Astrocyte of the cerebellum (primary cell): Measurements from ENCODE around the gene CSNK1D.

Experiments used
- DNase-seq: peaks from one replicate; pipeline ENCODE4 v3.0.0-alpha.2; 2011; ENCODE audit warnings: low read depth
- H3K4me3 ChIP-seq: 2 replicates; pipeline ENCODE4 v1.5.1; 2011; ENCODE audit warnings: mild to moderate bottlenecking, low read depth, low read length, moderate library complexity
- in situ Hi-C: cut with HindIII; loops from 2 replicates; pipeline ENCODE4 v1.10.0; 2017; ENCODE audit warnings: low sequenced_read_pairs
- TF ChIP-seq, protein P1 (sequence below): IDR thresholded peaks from 2 replicates; pipeline ENCODE4 v1.5.1; 2012; ENCODE audit warnings: low read length, low read depth, moderate library complexity, mild to moderate bottlenecking; ENCODE audit errors: missing control alignments

Gene CSNK1D

DNA sequence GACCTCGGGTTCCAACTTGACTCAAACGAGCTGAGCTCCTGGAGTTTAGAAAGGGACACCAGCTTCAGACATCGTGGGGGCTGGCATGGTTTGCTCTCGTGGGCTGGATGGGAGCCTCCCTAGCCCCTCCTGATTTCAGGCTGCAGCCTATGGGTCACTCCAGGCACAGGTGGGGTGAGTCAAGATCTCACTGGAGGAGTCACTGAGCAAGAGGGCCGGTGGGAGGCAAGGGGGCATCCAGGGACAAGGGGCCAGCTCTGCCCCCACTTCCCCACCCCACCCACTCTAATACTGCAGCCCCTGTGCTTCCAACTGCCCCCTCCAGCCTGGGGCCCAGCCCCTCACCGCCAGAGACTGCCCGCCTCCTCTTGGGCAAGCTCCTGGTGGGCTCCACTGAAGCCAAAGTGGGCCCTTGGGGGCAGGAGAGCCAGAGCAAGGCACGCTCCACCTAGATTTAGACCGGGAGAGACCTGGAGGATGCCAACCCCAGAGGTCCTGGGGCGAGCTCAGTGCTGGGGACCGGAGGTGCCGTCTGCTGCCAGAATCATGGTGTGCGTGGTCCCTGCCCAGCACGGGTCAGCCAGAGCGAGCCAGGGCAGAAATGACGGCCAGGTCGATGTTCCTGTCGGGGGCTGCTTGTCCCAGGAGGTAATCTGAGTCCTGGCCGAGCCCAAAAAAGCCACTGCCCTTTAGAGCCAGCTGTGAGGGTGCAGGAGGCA is 38.3 kb downstream of the CSNK1D start:
- no peak overlapping the region for H3K4me3 ChIP-seq
- TF ChIP-seq, protein P1, sequence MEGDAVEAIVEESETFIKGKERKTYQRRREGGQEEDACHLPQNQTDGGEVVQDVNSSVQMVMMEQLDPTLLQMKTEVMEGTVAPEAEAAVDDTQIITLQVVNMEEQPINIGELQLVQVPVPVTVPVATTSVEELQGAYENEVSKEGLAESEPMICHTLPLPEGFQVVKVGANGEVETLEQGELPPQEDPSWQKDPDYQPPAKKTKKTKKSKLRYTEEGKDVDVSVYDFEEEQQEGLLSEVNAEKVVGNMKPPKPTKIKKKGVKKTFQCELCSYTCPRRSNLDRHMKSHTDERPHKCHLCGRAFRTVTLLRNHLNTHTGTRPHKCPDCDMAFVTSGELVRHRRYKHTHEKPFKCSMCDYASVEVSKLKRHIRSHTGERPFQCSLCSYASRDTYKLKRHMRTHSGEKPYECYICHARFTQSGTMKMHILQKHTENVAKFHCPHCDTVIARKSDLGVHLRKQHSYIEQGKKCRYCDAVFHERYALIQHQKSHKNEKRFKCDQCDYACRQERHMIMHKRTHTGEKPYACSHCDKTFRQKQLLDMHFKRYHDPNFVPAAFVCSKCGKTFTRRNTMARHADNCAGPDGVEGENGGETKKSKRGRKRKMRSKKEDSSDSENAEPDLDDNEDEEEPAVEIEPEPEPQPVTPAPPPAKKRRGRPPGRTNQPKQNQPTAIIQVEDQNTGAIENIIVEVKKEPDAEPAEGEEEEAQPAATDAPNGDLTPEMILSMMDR: no peak
- DNase-seq: no peak
- in situ Hi-C loops: no loop called here

DNA sequence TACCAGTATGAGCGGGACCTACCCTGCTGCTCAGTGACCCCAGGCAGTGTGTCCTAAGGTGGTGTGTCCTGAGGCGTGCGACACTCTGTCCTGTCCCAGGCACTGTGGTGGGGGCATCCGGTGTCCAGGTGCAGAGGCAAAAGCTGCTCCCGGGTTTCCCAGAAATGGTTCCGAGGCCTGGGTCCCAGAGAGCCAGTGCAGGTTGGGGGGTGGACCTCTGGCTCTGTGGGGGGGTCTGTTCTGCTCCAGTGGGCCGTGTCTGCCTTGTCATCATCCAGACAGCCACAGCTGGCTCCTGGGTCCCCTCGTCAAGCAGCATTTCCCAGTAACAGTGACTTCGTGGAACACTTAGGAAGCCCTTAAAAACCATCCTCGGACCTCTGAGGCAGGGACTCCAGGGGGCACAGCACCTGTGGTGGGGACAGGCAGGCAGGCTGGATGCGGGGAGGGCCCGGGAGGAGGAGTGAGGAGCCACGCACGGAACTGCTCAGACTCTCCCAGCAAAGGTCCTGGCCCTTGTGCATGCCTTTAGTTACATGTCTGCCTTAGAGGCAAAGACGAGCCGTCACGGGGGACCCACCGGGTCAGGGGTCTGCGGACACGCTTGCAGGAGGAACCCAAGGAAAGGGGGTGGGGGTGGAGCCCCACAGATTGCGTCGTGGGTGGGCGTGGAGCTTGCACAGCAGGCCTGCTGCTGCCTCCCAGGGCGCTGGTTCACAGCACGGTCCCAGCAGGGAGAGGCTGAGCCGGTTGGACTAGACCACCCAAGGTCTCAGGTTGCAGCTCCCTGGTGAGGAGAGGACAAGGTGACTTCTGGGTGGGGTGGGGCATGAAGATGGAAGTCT is 39.1 kb downstream of the CSNK1D start:
- in situ Hi-C loops: no loop called here
- TF ChIP-seq, protein P1: no peak
- DNase-seq: no peak
- H3K4me3 ChIP-seq: no peak overlapping the region

DNA sequence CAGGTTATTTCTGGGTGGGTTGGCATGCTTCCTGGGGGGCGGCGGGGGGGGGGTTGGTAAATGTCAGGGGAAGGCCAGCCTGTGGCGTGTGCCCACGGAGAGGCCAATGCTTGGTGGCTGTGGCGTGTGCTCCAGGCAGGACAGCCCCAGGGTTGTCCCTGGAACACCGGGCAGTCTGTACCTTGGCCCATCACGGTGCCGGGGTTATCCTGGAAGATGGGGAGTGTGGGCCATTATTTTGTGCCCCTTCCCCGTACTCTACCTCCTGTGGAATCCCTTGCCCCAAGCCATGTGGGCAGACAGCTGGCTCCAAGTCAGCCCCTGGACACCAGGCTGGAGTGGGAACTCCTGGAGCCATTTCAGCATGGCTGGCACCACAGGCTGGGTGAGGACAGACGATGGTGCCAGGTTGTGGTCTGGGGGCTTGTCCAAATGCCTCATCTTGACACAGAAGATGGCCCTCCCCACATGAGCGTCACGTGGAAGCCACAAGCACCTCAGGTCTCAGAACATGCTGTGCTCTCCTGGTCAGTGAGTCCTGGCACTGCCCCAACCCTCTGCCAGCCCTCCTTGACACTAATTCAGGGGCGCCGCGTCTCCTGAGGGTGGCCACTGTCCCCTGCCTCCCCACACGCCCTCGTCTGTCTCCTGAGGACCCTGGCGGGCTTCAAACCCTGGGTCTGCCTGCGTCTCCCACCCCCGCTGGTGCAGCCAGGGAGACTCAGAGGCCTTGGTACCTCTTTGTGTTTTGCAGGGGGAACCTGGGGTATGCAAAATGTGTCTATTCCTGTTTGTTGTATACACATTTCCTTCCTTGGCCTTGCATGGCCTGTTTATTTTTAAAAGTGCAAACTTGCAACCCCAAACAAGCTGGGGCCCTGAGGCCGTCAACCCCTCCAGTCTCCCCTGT is 40.4 kb downstream of the CSNK1D start:
- in situ Hi-C loops: no loop called here
- no peak for DNase-seq
- no peak overlapping the region for H3K4me3 ChIP-seq
- TF ChIP-seq, protein P1: no peak

DNA sequence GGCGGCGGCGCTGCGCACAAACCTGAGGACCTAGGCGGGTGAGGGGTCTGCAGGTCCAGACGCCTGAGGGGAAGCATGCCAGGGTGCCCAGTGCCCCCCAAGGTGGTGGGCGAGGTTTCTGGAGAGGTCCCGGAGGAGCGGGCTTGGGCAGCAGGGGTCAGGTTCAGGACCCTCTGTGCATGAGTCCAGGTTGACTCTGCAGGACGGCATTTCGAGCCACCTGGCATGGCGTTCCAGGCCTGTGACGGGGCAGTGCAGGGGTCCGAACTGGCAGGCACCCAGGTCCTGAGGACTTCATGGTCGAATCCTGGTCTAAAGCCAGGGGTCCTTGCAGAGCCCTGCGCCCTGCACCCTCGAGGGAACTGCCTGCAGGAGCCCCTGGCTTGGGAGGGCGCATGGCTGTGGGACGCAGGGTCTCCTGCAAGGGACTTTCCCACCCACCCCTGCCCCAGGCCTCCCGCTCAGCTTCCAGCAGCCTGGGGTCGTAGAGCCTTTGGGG is 41.1 kb downstream of the CSNK1D start:
- H3K4me3 ChIP-seq: peak overlapping the region; percentile 76
- TF ChIP-seq, protein P1: no peak
- in situ Hi-C loops: no loop called here
- DNase-seq: no peak

DNA sequence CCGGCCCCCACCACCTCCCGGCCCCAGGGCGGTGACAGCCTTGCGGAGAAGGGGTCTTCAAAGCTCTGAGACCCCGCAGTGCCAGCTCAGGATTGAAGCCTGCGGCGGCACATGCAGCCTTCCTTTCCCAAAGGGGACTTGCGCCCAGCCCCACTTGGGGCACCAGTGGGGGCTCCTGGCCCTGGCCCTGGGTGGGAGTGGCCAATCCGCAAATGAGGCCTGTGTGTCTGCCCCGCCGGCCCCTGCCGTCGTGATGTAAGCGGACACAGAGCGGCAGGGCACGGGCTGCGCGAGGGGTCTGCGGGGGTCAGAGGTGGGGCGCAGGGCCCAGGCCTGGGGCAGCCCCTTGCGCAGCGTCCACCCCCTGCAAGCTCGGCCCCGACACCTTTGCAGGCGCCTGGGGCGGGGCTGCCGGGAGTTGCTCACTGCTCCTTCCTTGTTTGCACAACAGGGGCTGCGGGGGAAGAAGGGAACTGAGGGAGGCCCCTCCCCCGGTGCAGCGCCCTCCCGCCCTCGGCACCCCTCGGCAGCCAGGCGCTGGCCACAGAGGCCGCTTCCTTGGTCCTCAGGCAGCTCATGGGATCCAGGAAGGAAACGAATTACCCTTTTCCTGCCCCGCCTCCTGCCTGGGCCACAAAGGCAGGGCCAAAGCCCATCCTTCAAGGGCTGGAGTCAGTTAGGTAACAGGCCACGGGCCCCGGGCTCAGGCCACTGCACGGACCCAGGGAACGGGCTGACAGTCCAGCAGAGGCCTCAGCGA is 41.8 kb downstream of the CSNK1D start:
- in situ Hi-C loops: no loop called here
- TF ChIP-seq, protein P1: no peak
- no peak for DNase-seq
- H3K4me3 ChIP-seq: peak overlapping the region; percentile 76
